HG03565 (cell line): ENCODE data around the gene UPF2.
"Not testable (repeated sequence)": the region's sequence is repeated elsewhere in the genome, so short reads cannot be mapped to it uniquely, and the experiment has no call there.

Experiments used
- ATAC-seq: cut with Tn5 transposase; IDR thresholded peaks from one replicate; pipeline ENCODE4 v1.9.1; 2021; ENCODE audit warnings: mild to moderate bottlenecking, moderate library complexity; ENCODE audit not compliant: unreplicated experiment

Gene UPF2, protein sequence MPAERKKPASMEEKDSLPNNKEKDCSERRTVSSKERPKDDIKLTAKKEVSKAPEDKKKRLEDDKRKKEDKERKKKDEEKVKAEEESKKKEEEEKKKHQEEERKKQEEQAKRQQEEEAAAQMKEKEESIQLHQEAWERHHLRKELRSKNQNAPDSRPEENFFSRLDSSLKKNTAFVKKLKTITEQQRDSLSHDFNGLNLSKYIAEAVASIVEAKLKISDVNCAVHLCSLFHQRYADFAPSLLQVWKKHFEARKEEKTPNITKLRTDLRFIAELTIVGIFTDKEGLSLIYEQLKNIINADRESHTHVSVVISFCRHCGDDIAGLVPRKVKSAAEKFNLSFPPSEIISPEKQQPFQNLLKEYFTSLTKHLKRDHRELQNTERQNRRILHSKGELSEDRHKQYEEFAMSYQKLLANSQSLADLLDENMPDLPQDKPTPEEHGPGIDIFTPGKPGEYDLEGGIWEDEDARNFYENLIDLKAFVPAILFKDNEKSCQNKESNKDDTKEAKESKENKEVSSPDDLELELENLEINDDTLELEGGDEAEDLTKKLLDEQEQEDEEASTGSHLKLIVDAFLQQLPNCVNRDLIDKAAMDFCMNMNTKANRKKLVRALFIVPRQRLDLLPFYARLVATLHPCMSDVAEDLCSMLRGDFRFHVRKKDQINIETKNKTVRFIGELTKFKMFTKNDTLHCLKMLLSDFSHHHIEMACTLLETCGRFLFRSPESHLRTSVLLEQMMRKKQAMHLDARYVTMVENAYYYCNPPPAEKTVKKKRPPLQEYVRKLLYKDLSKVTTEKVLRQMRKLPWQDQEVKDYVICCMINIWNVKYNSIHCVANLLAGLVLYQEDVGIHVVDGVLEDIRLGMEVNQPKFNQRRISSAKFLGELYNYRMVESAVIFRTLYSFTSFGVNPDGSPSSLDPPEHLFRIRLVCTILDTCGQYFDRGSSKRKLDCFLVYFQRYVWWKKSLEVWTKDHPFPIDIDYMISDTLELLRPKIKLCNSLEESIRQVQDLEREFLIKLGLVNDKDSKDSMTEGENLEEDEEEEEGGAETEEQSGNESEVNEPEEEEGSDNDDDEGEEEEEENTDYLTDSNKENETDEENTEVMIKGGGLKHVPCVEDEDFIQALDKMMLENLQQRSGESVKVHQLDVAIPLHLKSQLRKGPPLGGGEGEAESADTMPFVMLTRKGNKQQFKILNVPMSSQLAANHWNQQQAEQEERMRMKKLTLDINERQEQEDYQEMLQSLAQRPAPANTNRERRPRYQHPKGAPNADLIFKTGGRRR

GRCh38 chr10:12042797-12043651, at the start of gene UPF2:
TSS of gene UPF2 (minus strand) at chr10:12042809. CDS start at chr10:12035423, 7,386 bp downstream.
- ATAC-seq, result peak; percentile 42

DNA sequence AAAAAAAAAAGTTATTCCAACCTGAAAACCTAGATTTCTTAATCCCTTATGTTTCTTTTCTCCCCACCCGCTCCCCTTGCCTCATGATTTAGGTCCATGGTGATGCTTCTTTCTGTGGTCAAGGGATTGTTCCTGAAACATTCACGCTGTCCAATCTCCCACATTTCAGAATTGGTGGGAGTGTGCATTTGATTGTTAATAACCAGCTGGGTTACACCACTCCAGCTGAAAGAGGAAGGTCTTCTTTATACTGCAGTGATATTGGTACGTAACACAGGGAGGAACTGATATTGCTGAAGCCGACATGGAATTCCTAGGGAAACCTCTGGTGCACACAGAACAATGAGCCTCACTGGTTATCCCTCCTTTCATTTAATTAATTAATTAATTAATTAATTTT, 48.8 kb upstream of the UPF2 start:
- no peak for ATAC-seq

GRCh38 chr10:12088919-12089318, 46.3 kb upstream of the UPF2 start:
- ATAC-seq, result no peak

- ATAC-seq, result no peak
Measured at GRCh38 chr10:12081879-12082557, 39.4 kb upstream of the UPF2 start.

DNA sequence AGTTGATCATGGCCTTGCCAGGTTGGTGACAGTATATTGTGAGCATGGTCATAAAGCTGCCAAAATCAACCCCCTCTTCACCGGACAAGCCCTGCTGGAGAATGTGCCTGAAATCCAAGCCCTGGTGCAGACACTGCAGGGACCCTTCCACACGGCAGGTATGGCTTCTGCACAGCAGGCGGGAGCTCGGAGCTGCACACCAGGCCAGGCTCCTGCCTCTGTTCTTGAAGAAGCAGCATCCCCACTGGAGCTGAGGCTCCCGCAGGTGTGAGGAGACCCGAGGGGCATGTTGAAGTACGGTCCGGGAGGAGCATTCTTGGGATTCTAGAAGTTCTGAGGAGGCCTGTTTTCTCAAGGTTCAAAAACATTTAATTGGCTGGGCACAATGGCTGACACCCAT, 38.9 kb upstream of the UPF2 start:
- no peak for ATAC-seq

- ATAC-seq, result no peak
Measured at GRCh38 chr10:12077580-12078180, 35.1 kb upstream of the UPF2 start.

- no peak for ATAC-seq
Measured at GRCh38 chr10:12073526-12073925, 30.9 kb upstream of the UPF2 start.

- not testable (repeated sequence) for ATAC-seq
Measured at GRCh38 chr10:12071441-12071840, 28.8 kb upstream of the UPF2 start.

GRCh38 chr10:12068449-12069269, 26.1 kb upstream of the UPF2 start, which contains the start of gene DHTKD1:
TSS of gene DHTKD1 (plus strand) at chr10:12068954. CDS start at chr10:12069034, 80 bp downstream.
- ATAC-seq, result peak; percentile 97

DNA sequence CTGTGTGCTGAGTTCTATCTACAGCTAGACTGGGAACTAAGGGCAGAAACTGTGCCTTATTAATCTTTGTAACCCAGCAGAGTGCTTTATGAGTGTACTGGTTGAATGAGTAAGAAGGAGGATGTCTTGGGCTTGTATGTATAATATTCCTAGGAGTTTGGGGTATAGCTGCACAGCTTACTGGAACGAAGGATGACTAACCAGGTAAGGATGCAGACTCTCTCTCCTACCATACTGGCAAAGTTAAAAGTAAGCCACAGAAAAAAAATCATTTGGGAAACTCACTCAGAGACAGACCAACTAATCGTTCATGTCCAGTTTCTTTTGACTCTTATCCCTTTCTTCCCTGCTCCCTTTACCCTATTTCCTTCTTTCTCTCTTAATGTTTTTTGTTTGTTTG, 24.7 kb upstream of the UPF2 start:
- ATAC-seq, result no peak

- no peak for ATAC-seq
Measured at GRCh38 chr10:12063483-12063818, 20.8 kb upstream of the UPF2 start.

GRCh38 chr10:12062754-12063482, 20.3 kb upstream of the UPF2 start:
- ATAC-seq, result no peak

- ATAC-seq, result no peak
Measured at GRCh38 chr10:12061124-12061523, 18.5 kb upstream of the UPF2 start.

- ATAC-seq, result no peak
Measured at GRCh38 chr10:12056748-12057147, 14.1 kb upstream of the UPF2 start.

GRCh38 chr10:12055732-12056131, 13.1 kb upstream of the UPF2 start:
- ATAC-seq, result no peak

DNA sequence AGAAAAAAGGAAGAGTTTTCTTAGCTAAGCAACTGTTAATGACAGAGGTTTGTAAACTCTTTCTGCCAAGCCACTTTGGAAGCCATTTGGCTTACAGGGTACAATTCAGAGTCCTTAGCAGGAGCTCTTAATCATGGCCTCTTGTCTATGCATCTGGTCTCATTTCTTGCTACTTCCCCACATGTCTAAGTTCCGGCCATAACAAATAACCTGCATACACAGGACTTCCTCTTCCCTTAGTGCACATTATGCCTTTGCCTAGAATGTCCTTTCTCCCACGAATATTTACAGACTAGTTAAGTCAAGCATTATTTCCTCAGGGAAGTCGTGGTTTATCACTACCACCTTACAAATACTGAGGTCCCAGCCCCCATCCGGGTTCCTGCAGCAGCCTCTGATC, 8.6 kb upstream of the UPF2 start:
- ATAC-seq, result no peak

GRCh38 chr10:12050528-12050927, 7.9 kb upstream of the UPF2 start:
- ATAC-seq, result no peak

GRCh38 chr10:12048547-12048946, 5.9 kb upstream of the UPF2 start:
- ATAC-seq, result no peak
